ENCODE data around the gene TMSB10. TPM values are rescaled to one million over a fixed set of nuclear protein-coding genes. Genes with fewer than 3 reads are reported as not detected.

TMSB10 gene
- total RNA-seq, 1 donor: 3,268 TPM

DNA sequence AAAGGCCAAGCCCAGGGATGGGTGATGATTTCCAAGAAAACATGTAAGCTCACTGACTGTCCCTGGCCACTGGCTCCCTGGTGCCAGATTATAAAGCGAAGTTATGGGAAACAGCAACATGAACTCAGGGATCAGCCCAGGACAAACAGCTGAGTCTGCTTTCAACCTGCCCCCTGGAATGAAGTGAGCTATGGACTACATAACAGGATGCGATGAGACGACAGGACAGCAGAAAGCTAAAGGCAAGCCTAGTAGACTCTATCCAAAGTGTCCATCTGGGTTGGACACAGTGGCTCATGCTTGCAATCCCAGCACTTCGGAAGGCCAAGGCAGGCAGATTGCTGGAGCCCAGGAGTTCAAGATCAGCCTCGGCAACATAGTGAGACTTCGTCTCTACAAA lies 48.9 kb downstream of the TMSB10 start:
- Histone ChIP-seq H3K9me3 (ENCODE audit: low read depth, low read length) (no peaks in the 10 kb centered on the region), H3K4me3 (ENCODE audit: low read length) (no peak overlapping the region), H3K4me1 (ENCODE audit: insufficient read depth, low read length) (peaks cover 2% of the 10 kb centered on the region), H3K27me3 (ENCODE audit: insufficient read depth, low read length) (no peaks in the 10 kb centered on the region)

Other genes with a start within 250 kb of the TMSB10 start
- 96.0 TPM for gene TRABD2A, start 24.6 kb upstream of the TMSB10 start, total RNA-seq
- gene KCMF1, start 65.5 kb downstream of the TMSB10 start, total RNA-seq: 78.8 TPM
- gene TCF7L1, start 227.7 kb downstream of the TMSB10 start, total RNA-seq: not detected